GM12873 (cell line): ENCODE results near the gene PSKH1.

Experiments
- CTCF ChIP-seq: IDR thresholded peaks from 2 replicates; pipeline ENCODE4 v1.5.1; 2012; ENCODE audit warnings: low read depth, mild to moderate bottlenecking, moderate library complexity, low read length, control low read depth; ENCODE audit not compliant: insufficient read depth; ENCODE audit errors: missing control alignments

PSKH1 gene

GRCh38 chr16:67897231-67897630 is 4.2 kb downstream of the PSKH1 start:
- TF ChIP-seq CTCF, result no peak

GRCh38 chr16:67901734-67902133 is 8.7 kb downstream of the PSKH1 start:
- TF ChIP-seq CTCF, result no peak

- no peak for TF ChIP-seq CTCF
These were observed 9.8 kb downstream of the PSKH1 start for GRCh38 chr16:67902831-67903230.

- TF ChIP-seq CTCF, result no peak
These were observed 14.5 kb downstream of the PSKH1 start for GRCh38 chr16:67907397-67908180.

- TF ChIP-seq CTCF, result no peak
These were observed 16.1 kb downstream of the PSKH1 start for GRCh38 chr16:67909056-67909742.

- TF ChIP-seq CTCF, result no peak
These were observed 17.1 kb downstream of the PSKH1 start for GRCh38 chr16:67910158-67910557.

- TF ChIP-seq CTCF, result no peak
These were observed 21.9 kb downstream of the PSKH1 start for GRCh38 chr16:67914758-67915495.
